NCI-H2171 treated with DMSO at 0.1 percent for 48 hours (cell line): ENCODE results near the gene PDIA5.
"Not testable (repeated sequence)": the region's sequence is repeated elsewhere in the genome, so short reads cannot be mapped to it uniquely, and the experiment has no call there.

ENCODE experiments used
- DNase-seq: peaks from one replicate; lab custom pipeline; 2025; lab: John Stamatoyannopoulos, UW

The PDIA5 gene

GRCh38 chr3:123093696-123094095, 26.9 kb downstream of the PDIA5 start:
- DNase-seq = no peak

- DNase-seq = no peak
These were observed 27.9 kb downstream of the PDIA5 start for GRCh38 chr3:123094516-123095313.

GRCh38 chr3:123096126-123096525, 29.3 kb downstream of the PDIA5 start:
- DNase-seq = no peak

GRCh38 chr3:123096731-123097130, 29.9 kb downstream of the PDIA5 start:
- peak; percentile 18 for DNase-seq

GRCh38 chr3:123098426-123099330, 31.9 kb downstream of the PDIA5 start:
- DNase-seq = peak; percentile 72

GRCh38 chr3:123099331-123100192, 32.7 kb downstream of the PDIA5 start:
- DNase-seq = no peak

- peak; percentile 31 for DNase-seq
These were observed 33.5 kb downstream of the PDIA5 start for GRCh38 chr3:123100193-123100776.

- no peak for DNase-seq
These were observed 35.4 kb downstream of the PDIA5 start for GRCh38 chr3:123102249-123102648.

- peak; percentile 66 for DNase-seq
These were observed 36.0 kb downstream of the PDIA5 start for GRCh38 chr3:123102826-123103225.

GRCh38 chr3:123104550-123104949, 37.7 kb downstream of the PDIA5 start:
- DNase-seq = no peak

GRCh38 chr3:123105201-123106189, 38.7 kb downstream of the PDIA5 start:
- DNase-seq = peak; percentile 42

- peak; percentile 77 for DNase-seq
These were observed 43.6 kb downstream of the PDIA5 start for GRCh38 chr3:123110282-123110975.

GRCh38 chr3:123110976-123111615, 44.3 kb downstream of the PDIA5 start:
- peak; percentile 87 for DNase-seq

GRCh38 chr3:123111640-123112039, 44.8 kb downstream of the PDIA5 start:
- DNase-seq = peak; percentile 50

GRCh38 chr3:123112232-123112631, 45.4 kb downstream of the PDIA5 start:
- no peak for DNase-seq

- not testable (repeated sequence) for DNase-seq
These were observed 45.8 kb downstream of the PDIA5 start for GRCh38 chr3:123112656-123113055.

- DNase-seq = no peak
These were observed 47.1 kb downstream of the PDIA5 start for GRCh38 chr3:123113889-123114450.

GRCh38 chr3:123116116-123116515, 49.3 kb downstream of the PDIA5 start:
- no peak for DNase-seq

- no peak for DNase-seq
These were observed 52.6 kb downstream of the PDIA5 start for GRCh38 chr3:123119388-123119787.
